Stimulated activated CD8-positive, alpha-beta memory T cell treated with anti-CD3 and anti-CD28 coated beads, Interleukin-7, amount 100 ng/mL, for 4 hours (primary cell): ENCODE results near the gene DEGS1.
A peak's percentile ranks its signal among the peaks of the same experiment; 100 is the strongest.

Source experiments
- DNase-seq, 2 donors: peaks; one replicate each; pipeline ENCODE4 v3.0.0-alpha.2; 2020; ENCODE audit warnings: low read depth in 2 of 2

Gene DEGS1

GRCh38 chr1:224182866-224183590 lies at the start of gene DEGS1:
Gene DEGS1 (plus strand): TSS chr1:224183240. CDS start chr1:224183337, 97 bp downstream.
- peak; percentile 59 to 76 for DNase-seq

GRCh38 chr1:224133741-224134299 lies 49.2 kb upstream of the DEGS1 start:
- no peak for DNase-seq

- DNase-seq, result no peak
Measured at GRCh38 chr1:224137518-224137917, 45.5 kb upstream of the DEGS1 start.

- no peak for DNase-seq
Measured at GRCh38 chr1:224138198-224138597, 44.8 kb upstream of the DEGS1 start.

- no peak for DNase-seq
Measured at GRCh38 chr1:224141693-224142092, 41.3 kb upstream of the DEGS1 start.

- DNase-seq, result no peak
Measured at GRCh38 chr1:224149709-224150108, 33.3 kb upstream of the DEGS1 start.

GRCh38 chr1:224151117-224151516 lies 31.9 kb upstream of the DEGS1 start:
- no peak for DNase-seq

GRCh38 chr1:224157316-224157715 lies 25.7 kb upstream of the DEGS1 start:
- DNase-seq, result no peak

GRCh38 chr1:224159541-224159940 lies 23.5 kb upstream of the DEGS1 start:
- no peak for DNase-seq

- DNase-seq, result no peak
Measured at GRCh38 chr1:224160171-224160682, 22.8 kb upstream of the DEGS1 start.

- DNase-seq, result no peak
Measured at GRCh38 chr1:224162768-224163167, 20.3 kb upstream of the DEGS1 start.

- DNase-seq, result no peak
Measured at GRCh38 chr1:224163311-224163710, 19.7 kb upstream of the DEGS1 start.

- DNase-seq, result no peak
Measured at GRCh38 chr1:224168859-224169380, 14.1 kb upstream of the DEGS1 start.

GRCh38 chr1:224169718-224170270 lies 13.2 kb upstream of the DEGS1 start:
- no peak for DNase-seq

GRCh38 chr1:224170343-224170742 lies 12.7 kb upstream of the DEGS1 start:
- DNase-seq, result no peak

- DNase-seq, result no peak
Measured at GRCh38 chr1:224170748-224171478, 12.1 kb upstream of the DEGS1 start.

- DNase-seq, result no peak
Measured at GRCh38 chr1:224172229-224172628, 10.8 kb upstream of the DEGS1 start.

- no peak for DNase-seq
Measured at GRCh38 chr1:224173523-224173922, 9.5 kb upstream of the DEGS1 start.

GRCh38 chr1:224175617-224176016 lies 7.4 kb upstream of the DEGS1 start:
- DNase-seq, result no peak

- no peak for DNase-seq
Measured at GRCh38 chr1:224177356-224177999, 5.6 kb upstream of the DEGS1 start.

- no peak for DNase-seq
Measured at GRCh38 chr1:224178894-224179293, 4.1 kb upstream of the DEGS1 start.
